Measurements from ENCODE around the gene EIF5B. TPM values are rescaled to one million over a fixed set of nuclear protein-coding genes. Genes with fewer than 3 reads are reported as not detected.
A peak's percentile ranks its signal among the peaks of the same experiment; 100 is the strongest.
"Not testable (repeated sequence)": the region's sequence is repeated elsewhere in the genome, so short reads cannot be mapped to it uniquely, and the experiment has no call there.

The EIF5B gene
- polyA plus RNA-seq, 6 donors from 2014 or later, result 2.6 to 10.2 (median 4.1) TPM

- H3K9me3 Mint-ChIP-seq; ATAC-seq (ENCODE audit: low read depth in 2 of 2); DNase-seq; H3K27me3 Mint-ChIP-seq; H3K36me3 Mint-ChIP-seq: not testable (repeated sequence)
- H3K4me1 Mint-ChIP-seq, result peaks cover 44 to 53% (median 51%) of the 10 kb centered on the region in 3 donors
- peak overlapping the region in 2 of 6 donors; percentile 42 to 82 for H3K27ac Mint-ChIP-seq
- peak overlapping the region in 1 of 8 donors; percentile 25 for H3K4me3 Mint-ChIP-seq
Measured at GRCh38 chr2:99345446-99345845, 8.3 kb downstream of the EIF5B start.

- no peak for ATAC-seq (ENCODE audit: low read depth in 2 of 2)
- Mint-ChIP-seq H3K4me3 (no peak overlapping the region), H3K27me3 (no peaks in the 10 kb centered on the region), H3K27ac (no peak overlapping the region), H3K36me3 (no peaks in the 10 kb centered on the region), H3K4me1 (peaks cover 47 to 59% (median 59%) of the 10 kb centered on the region in 3 donors), H3K9me3 (no peaks in the 10 kb centered on the region)
- DNase-seq, result no peak
Measured at GRCh38 chr2:99346218-99346617, 9.0 kb downstream of the EIF5B start.

GRCh38 chr2:99348173-99348572 lies 11.0 kb downstream of the EIF5B start:
- H3K27ac Mint-ChIP-seq, result peak overlapping the region in 5 of 6 donors; percentile 7 to 76 (median 49)
- peak; percentile 47 to 56 for ATAC-seq (ENCODE audit: low read depth in 2 of 2)
- no peaks in the 10 kb centered on the region for H3K9me3 Mint-ChIP-seq
- DNase-seq, result no peak
- no peak overlapping the region for H3K4me3 Mint-ChIP-seq
- no peaks in the 10 kb centered on the region for H3K27me3 Mint-ChIP-seq
- H3K36me3 Mint-ChIP-seq, result no peaks in the 10 kb centered on the region
- peaks cover 37 to 66% (median 64%) of the 10 kb centered on the region in 3 donors for H3K4me1 Mint-ChIP-seq

- Mint-ChIP-seq H3K9me3 (no peaks in the 10 kb centered on the region), H3K4me1 (peaks cover 43 to 79% (median 73%) of the 10 kb centered on the region in 3 donors), H3K36me3 (no peaks in the 10 kb centered on the region), H3K27ac (peak overlapping the region in 2 of 6 donors; percentile 21 to 44), H3K4me3 (peak overlapping the region in 3 of 8 donors; percentile 6 to 34 (median 32)), H3K27me3 (no peaks in the 10 kb centered on the region)
- DNase-seq (no peak), ATAC-seq (ENCODE audit: low read depth in 2 of 2) (peak; percentile 67 to 68)
Measured at GRCh38 chr2:99350194-99350593, 13.0 kb downstream of the EIF5B start.

GRCh38 chr2:99354070-99354469 lies 16.9 kb downstream of the EIF5B start:
- peaks cover 43 to 73% (median 65%) of the 10 kb centered on the region in 3 donors for H3K4me1 Mint-ChIP-seq
- H3K27ac Mint-ChIP-seq, result peak overlapping the region in 1 of 6 donors; percentile 43
- ATAC-seq (ENCODE audit: low read depth in 2 of 2), result no peak
- no peak overlapping the region for H3K4me3 Mint-ChIP-seq
- H3K9me3 Mint-ChIP-seq, result no peaks in the 10 kb centered on the region
- H3K36me3 Mint-ChIP-seq, result no peaks in the 10 kb centered on the region
- no peaks in the 10 kb centered on the region for H3K27me3 Mint-ChIP-seq
- no peak for DNase-seq

GRCh38 chr2:99354825-99355224 lies 17.6 kb downstream of the EIF5B start:
- not testable (repeated sequence) for H3K27ac Mint-ChIP-seq, H3K36me3 Mint-ChIP-seq, H3K9me3 Mint-ChIP-seq

GRCh38 chr2:99356853-99357252 lies 19.7 kb downstream of the EIF5B start:
- Mint-ChIP-seq H3K9me3 (no peaks in the 10 kb centered on the region), H3K36me3 (peaks cover 8 to 12% of the 10 kb centered on the region in 2 donors), H3K4me3 (no peak overlapping the region), H3K27me3 (no peaks in the 10 kb centered on the region), H3K27ac (no peak overlapping the region), H3K4me1 (peaks cover 30 to 49% (median 42%) of the 10 kb centered on the region in 3 donors)
- DNase-seq (no peak), ATAC-seq (ENCODE audit: low read depth in 2 of 2) (no peak)

More at GRCh38 chr2:99354825-99355224, 17.6 kb downstream of the EIF5B start:
- DNase-seq; ATAC-seq (ENCODE audit: low read depth in 2 of 2); H3K4me3 Mint-ChIP-seq; H3K27me3 Mint-ChIP-seq: not testable (repeated sequence)
- H3K4me1 Mint-ChIP-seq, result peaks cover 39 to 67% (median 62%) of the 10 kb centered on the region in 3 donors

GRCh38 chr2:99365661-99366060 lies 28.5 kb downstream of the EIF5B start:
- peaks cover 23 to 26% of the 10 kb centered on the region in 2 donors for H3K36me3 Mint-ChIP-seq
- ATAC-seq (ENCODE audit: low read depth in 2 of 2) (no peak), DNase-seq (no peak)
- H3K4me1 Mint-ChIP-seq, result peaks cover 0 to 5% (median 0%) of the 10 kb centered on the region in 3 donors
- H3K27ac Mint-ChIP-seq, result no peak overlapping the region
- no peaks in the 10 kb centered on the region for H3K9me3 Mint-ChIP-seq
- no peak overlapping the region for H3K4me3 Mint-ChIP-seq
- no peaks in the 10 kb centered on the region for H3K27me3 Mint-ChIP-seq

- not testable (repeated sequence) for H3K4me3 Mint-ChIP-seq; H3K27ac Mint-ChIP-seq; H3K9me3 Mint-ChIP-seq; DNase-seq; ATAC-seq (ENCODE audit: low read depth in 2 of 2); H3K4me1 Mint-ChIP-seq; H3K27me3 Mint-ChIP-seq
- H3K36me3 Mint-ChIP-seq, result peaks cover 23 to 30% of the 10 kb centered on the region in 2 donors
Measured at GRCh38 chr2:99368854-99369253, 31.7 kb downstream of the EIF5B start.

GRCh38 chr2:99373144-99373543 lies 36.0 kb downstream of the EIF5B start:
- Mint-ChIP-seq H3K27ac (no peak overlapping the region), H3K9me3 (peaks cover 0 to 16% (median 5%) of the 10 kb centered on the region in 7 donors), H3K27me3 (no peaks in the 10 kb centered on the region), H3K4me1 (no peaks in the 10 kb centered on the region), H3K36me3 (peaks cover 40 to 53% of the 10 kb centered on the region in 2 donors), H3K4me3 (no peak overlapping the region)
- ATAC-seq (ENCODE audit: low read depth in 2 of 2) (no peak), DNase-seq (no peak)

GRCh38 chr2:99374747-99375146 lies 37.6 kb downstream of the EIF5B start:
- Mint-ChIP-seq H3K4me1 (no peaks in the 10 kb centered on the region), H3K9me3 (peaks cover 0 to 16% (median 5%) of the 10 kb centered on the region in 7 donors), H3K27ac (no peak overlapping the region), H3K27me3 (no peaks in the 10 kb centered on the region), H3K4me3 (no peak overlapping the region), H3K36me3 (peaks cover 47 to 52% of the 10 kb centered on the region in 2 donors)
- DNase-seq (no peak), ATAC-seq (ENCODE audit: low read depth in 2 of 2) (no peak)

- Mint-ChIP-seq H3K4me1 (no peaks in the 10 kb centered on the region), H3K27ac (peak overlapping the region in 2 of 6 donors; percentile 81 to 89), H3K4me3 (no peak overlapping the region), H3K27me3 (no peaks in the 10 kb centered on the region), H3K9me3 (peaks cover 0 to 16% (median 5%) of the 10 kb centered on the region in 7 donors), H3K36me3 (peaks cover 58 to 63% of the 10 kb centered on the region in 2 donors)
- ATAC-seq (ENCODE audit: low read depth in 2 of 2) (no peak), DNase-seq (no peak)
Measured at GRCh38 chr2:99376254-99376864, 39.2 kb downstream of the EIF5B start.

- no peaks in the 10 kb centered on the region for H3K4me1 Mint-ChIP-seq
- no peak for DNase-seq
- peaks cover 54 to 63% of the 10 kb centered on the region in 2 donors for H3K36me3 Mint-ChIP-seq
- ATAC-seq (ENCODE audit: low read depth in 2 of 2), result no peak
- no peak overlapping the region for H3K4me3 Mint-ChIP-seq
- peaks cover 0 to 12% (median 5%) of the 10 kb centered on the region in 7 donors for H3K9me3 Mint-ChIP-seq
- H3K27ac Mint-ChIP-seq, result no peak overlapping the region
- H3K27me3 Mint-ChIP-seq, result no peaks in the 10 kb centered on the region
Measured at GRCh38 chr2:99377879-99378278, 40.7 kb downstream of the EIF5B start.

GRCh38 chr2:99380376-99381010 lies 43.3 kb downstream of the EIF5B start:
- no peak for ATAC-seq (ENCODE audit: low read depth in 2 of 2)
- Mint-ChIP-seq H3K4me1 (no peaks in the 10 kb centered on the region), H3K27me3 (no peaks in the 10 kb centered on the region), H3K9me3 (no peaks in the 10 kb centered on the region), H3K4me3 (no peak overlapping the region), H3K36me3 (peaks cover 48 to 50% of the 10 kb centered on the region in 2 donors), H3K27ac (peak overlapping the region in 1 of 6 donors; percentile 43)
- DNase-seq, result no peak
